Lung (tissue), 12 donors: ENCODE data around the gene CDC25B. TPM values are rescaled to one million over a fixed set of nuclear protein-coding genes. Genes with fewer than 3 reads are reported as not detected.
A peak's percentile ranks its signal among the peaks of the same experiment; 100 is the strongest.

Experiments used
- ATAC-seq: fragments of 200-7000 bp; cut with Tn5 transposase; one replicate; pipeline ENCODE4 v1.9.1; 2020; ENCODE audit warnings: moderate number of reproducible peaks; ENCODE audit not compliant: insufficient read depth, low FRiP score
- DNase-seq, 3 donors: peaks; one replicate each; pipeline ENCODE4 v3.0.0-alpha.2; 2013 to 2017
- H3K27ac ChIP-seq, 2 donors: one replicate each; pipeline ENCODE4 v1.5.1; 2013; ENCODE audit warnings: mild to moderate bottlenecking in 2 of 2, moderate library complexity in 2 of 2, control low read depth in 1 of 2, inconsistent platforms in 1 of 2, low read depth in 1 of 2, low read length in 1 of 2
- H3K27me3 ChIP-seq, 3 donors: one replicate each; pipeline ENCODE4 v1.5.1; 2013; ENCODE audit warnings: low read length in 2 of 3; ENCODE audit not compliant: control insufficient read depth in 3 of 3, insufficient read depth in 3 of 3
- H3K36me3 ChIP-seq, 4 donors: one replicate each; pipeline ENCODE4 v1.5.1; 2013; ENCODE audit warnings: low read length in 4 of 4, mild to moderate bottlenecking in 1 of 4, moderate library complexity in 1 of 4; ENCODE audit not compliant: control insufficient read depth in 4 of 4, insufficient read depth in 4 of 4
- H3K4me1 ChIP-seq, 5 donors: one replicate each; pipeline ENCODE4 v1.5.1; 2013; ENCODE audit warnings: low read length in 5 of 5, mild to moderate bottlenecking in 2 of 5, moderate library complexity in 1 of 5; ENCODE audit not compliant: control insufficient read depth in 5 of 5, insufficient read depth in 5 of 5
- H3K4me3 ChIP-seq: one replicate; pipeline ENCODE4 v1.5.1; 2013; ENCODE audit warnings: mild to moderate bottlenecking, control low read depth, moderate library complexity
- H3K9ac ChIP-seq, 2 donors: one replicate each; pipeline ENCODE4 v1.5.1; 2013; ENCODE audit warnings: low read length in 2 of 2, control low read depth in 1 of 2; ENCODE audit not compliant: insufficient read depth in 1 of 2
- H3K9me3 ChIP-seq, 4 donors: one replicate each; pipeline ENCODE4 v1.5.1; 2013; ENCODE audit warnings: low read length in 3 of 4, mild to moderate bottlenecking in 1 of 4, moderate library complexity in 1 of 4; ENCODE audit not compliant: control insufficient read depth in 4 of 4, insufficient read depth in 3 of 4
- CTCF ChIP-seq: IDR thresholded peaks from 2 replicates; pipeline ENCODE4 v1.5.1; 2012; ENCODE audit warnings: mild to moderate bottlenecking; ENCODE audit errors: control extremely low read depth, extremely low read depth
- WGBS, 2 donors: extraction: QIAGEN DNeasy Blood & Tissue Kit; methylation state at CpG; one replicate each; pipeline ENCODE4 v1.1.7; 2013; 5-methylcytosine and 5-hydroxymethylcytosine counted together
- polyA plus RNA-seq, 2 donors: library from polyadenylated mRNA; stranded (reverse); fragments of 200-250 nt; gene quantifications; one replicate each; pipeline ENCODE4 v1.2.1, GENCODE V29; 2013
- total RNA-seq, 2 donors: library from RNA; depleted of rRNA in 1 of 2; stranded (reverse); fragments of >200 nt in 1 of 2; gene quantifications; one replicate each; pipeline ENCODE4 v1.2.1, GENCODE V29; 2014 to 2021
- donor health status: control.
- donor health status: control.
- donor health status: Bipolar disorder and iron deficiency.
- donor health status: healthy.
- donor health status: DM: yes; HTN: yes; CAD: no.

The CDC25B gene
- total and polyA plus RNA-seq, 4 donors = 47.9 to 88.5 (median 67.1) TPM

DNA sequence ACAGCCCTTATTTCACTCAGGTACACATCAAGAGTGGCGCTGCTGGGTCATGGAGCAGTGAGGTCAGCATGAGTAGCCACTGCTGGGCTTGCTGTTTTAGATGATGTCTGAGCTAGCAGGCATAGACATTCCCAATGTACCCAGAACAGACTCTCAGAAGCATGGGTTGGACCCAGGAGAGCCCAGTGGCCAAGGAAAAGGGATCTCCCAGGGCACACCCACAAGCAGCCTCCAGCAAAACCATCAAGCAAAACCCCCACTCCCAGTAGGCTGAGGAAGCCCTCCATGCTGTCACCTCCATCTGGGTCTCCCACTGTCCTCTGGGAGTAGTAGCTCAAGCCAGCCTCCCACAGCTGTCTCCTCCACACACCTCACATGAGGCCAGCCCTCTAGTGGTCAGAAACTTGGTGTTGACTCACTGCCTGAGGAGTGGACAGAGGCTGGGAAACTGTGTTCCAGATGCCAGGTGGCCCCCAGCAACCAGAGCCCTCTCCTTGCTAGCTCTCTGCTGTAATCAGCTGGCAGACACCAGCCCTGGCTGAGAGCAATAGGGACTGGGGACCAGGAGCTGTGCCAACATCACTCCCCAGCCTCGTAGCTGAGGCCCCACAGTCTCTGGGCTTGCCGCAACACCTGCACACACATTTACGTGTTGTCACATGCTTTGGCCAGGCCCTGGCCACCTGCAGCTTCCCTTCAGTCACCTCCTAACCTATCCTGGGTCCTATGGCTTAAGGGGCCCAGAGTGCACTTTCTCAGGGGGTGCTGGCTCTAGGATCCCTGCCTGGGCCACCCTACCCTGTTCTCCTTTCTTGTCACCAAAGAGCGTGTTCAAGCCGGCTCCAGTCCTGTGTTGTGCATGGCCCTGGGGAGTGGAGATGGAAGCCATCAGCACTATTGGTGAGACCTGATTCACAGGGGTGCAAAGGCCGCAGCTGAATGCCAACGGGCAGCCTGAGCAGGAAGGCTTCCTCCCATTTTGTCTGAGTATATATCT is 22.3 kb downstream of the CDC25B start:
- H3K27me3 ChIP-seq = no peaks in the 10 kb centered on the region
- no peak for TF ChIP-seq CTCF
- no peak overlapping the region for H3K9ac ChIP-seq
- H3K4me1 ChIP-seq = peaks cover 0 to 25% (median 13%) of the 10 kb centered on the region in 5 donors
- H3K4me3 ChIP-seq = no peak overlapping the region
- ATAC-seq (no peak), DNase-seq (peak; percentile 59 to 88 (median 84))
- 76 to 83% methylated on average over 8 of the region's 8 CpGs for WGBS, 2 donors
- H3K9me3 ChIP-seq = no peaks in the 10 kb centered on the region
- H3K36me3 ChIP-seq = peaks cover 4 to 14% (median 6%) of the 10 kb centered on the region in 4 donors
- H3K27ac ChIP-seq = peak overlapping the region; percentile 34 to 85

DNA sequence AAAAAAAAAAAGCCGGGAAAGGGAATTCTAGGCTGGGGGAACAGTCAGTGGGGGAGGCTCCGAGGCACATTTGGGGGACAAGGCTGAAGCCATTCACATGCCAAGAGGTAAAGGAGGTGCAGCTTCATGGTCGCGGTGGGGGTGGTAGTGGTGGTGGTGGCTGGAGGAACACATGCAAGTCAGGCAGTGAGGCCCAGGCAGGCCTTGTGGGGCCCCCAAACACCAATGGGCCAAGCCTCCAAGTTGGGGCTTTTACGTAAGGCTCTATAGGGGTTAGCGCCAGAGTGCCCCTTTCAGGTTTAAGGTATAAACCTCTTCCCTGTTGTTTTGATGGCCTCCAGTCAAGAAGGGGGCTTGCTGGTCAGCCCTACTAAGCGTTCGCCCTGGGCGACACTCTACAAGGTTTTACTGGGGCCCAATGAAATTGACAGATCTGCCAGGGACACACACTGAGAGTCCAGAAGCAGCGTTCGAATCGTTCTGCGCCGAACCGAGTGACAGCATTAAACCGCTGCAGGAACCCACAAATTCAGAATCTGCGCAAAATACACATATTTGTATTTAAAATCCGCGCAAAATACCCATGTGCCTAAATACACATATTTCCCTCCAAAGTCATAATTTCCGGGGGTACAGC is 23.4 kb downstream of the CDC25B start:
- no peaks in the 10 kb centered on the region for H3K9me3 ChIP-seq
- H3K27me3 ChIP-seq = no peaks in the 10 kb centered on the region
- 64 to 69% methylated on average over 19 to 20 of the region's 20 CpGs for WGBS, 2 donors
- TF ChIP-seq CTCF = no peak
- peak overlapping the region; percentile 63 to 92 for H3K9ac ChIP-seq
- H3K36me3 ChIP-seq = peaks cover 8 to 17% (median 16%) of the 10 kb centered on the region in 4 donors
- no peak for ATAC-seq
- no peak overlapping the region for H3K4me3 ChIP-seq
- H3K4me1 ChIP-seq = peaks cover 0 to 19% (median 11%) of the 10 kb centered on the region in 5 donors
- no peak for DNase-seq
- H3K27ac ChIP-seq = peak overlapping the region; percentile 98 to 100

DNA sequence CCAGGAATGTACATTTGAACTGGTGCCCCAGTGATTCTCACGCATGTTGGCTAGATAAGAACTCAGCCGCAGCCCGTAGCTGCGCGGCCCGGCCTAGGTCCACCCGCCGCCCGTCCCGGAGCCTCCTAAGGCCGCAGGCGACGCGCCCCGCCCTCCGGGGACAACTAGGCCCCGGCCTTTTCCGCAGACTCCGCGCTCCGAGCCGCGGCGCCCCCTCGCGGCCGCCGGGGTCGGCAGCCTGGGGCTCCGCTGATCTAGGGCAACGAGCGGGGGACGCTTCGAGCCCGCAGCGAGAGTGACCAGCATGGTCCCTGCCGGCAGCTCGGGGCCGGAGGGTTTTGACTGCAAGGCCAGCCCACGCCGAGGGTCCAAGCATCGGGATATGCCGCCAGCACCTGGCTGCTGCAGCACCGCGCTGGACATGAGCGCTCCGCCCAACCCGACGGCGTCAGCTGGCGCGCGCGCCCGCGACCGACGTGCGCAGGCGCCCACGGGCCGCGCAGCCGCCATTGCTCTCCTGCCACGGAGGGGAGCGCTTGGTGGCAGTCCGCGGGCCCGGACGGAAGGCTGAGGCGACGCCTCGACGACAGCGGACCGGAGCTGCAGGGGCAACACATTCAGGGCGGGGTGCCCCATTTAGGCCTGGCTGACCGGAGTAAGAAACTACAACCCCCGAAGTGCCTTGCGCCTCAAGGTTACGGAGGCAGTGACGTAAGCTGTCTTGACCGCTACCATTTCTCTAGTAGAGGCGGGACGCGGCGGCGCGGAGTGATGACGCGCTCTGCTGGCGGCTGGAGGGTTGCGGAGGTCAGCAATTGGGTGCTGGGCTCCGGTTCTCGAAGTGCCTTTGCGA is 24.2 kb downstream of the CDC25B start, which contains the start of gene AP5S1:
TSS of gene AP5S1 (plus strand) at position 500 of the 853 bp plus-strand sequence. CDS start 1,571 bp downstream, outside the sequence.
- H3K27me3 ChIP-seq = no peaks in the 10 kb centered on the region
- 0% methylated on average over 94 to 96 of the region's 96 CpGs for WGBS, 2 donors
- ATAC-seq (peak; percentile 94), DNase-seq (peak; percentile 98 to 99 (median 98))
- no peaks in the 10 kb centered on the region for H3K9me3 ChIP-seq
- H3K36me3 ChIP-seq = peaks cover 8 to 23% (median 20%) of the 10 kb centered on the region in 4 donors
- H3K4me3 ChIP-seq = peak within 1 kb of the TSS; percentile 85
- peak; percentile 84 for TF ChIP-seq CTCF
- H3K27ac ChIP-seq = peak within 1 kb of the TSS; percentile 98 to 100
- H3K4me1 ChIP-seq = peaks cover 0 to 19% (median 11%) of the 10 kb centered on the region in 5 donors
- H3K9ac ChIP-seq = peak within 1 kb of the TSS; percentile 92 to 97
